ENCODE data around the gene WDR45.
"Not testable (repeated sequence)": the region's sequence is repeated elsewhere in the genome, so short reads cannot be mapped to it uniquely, and the experiment has no call there.

The WDR45 gene

DNA sequence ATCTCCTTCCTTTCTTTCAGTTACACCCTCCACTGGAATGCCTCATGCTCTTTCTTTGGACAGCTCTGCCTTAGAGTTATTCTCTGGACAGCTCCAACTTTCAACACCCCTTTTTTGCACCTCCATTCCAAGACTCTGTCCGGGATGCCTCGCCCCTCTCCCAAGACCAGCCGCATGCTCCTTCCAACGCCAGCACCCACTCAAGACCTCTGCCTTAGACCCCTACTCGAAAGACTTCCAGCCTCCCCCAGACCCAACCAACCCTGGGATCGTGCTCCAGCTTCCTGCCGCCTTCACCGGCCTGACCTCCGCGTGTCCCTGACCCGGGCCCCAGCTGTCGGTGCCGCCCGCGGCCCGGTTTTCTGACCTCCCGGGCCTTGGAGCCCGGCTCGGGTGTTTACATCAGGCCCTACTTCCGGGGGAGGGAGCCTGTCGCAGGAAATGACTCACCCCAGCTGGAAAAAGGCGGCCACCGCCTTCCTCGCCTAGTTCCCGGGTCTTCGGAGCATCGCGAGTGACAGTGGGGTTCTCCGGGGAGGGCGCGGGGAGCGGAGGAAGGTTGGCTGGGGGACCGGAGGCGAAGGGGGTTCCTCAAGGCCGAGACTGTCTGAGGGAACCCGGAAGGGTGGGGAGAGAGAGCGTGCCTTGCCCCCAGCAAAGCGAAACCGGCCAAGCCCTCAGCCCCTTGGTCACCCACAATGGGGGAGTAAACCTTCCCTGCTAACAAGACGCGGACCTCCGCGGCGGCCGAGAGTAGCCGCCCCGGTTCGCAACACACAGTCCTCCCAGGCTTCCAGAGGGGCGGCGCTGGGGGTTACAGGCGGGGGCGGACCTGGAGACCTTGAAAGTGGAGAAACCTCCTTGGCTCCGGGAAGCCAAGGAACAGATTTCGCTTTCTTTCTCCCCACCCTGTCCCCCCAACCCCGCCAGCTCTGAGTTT lies at the start of gene WDR45:
TSS of gene WDR45 (minus strand) at position 399 of the 940 bp plus-strand sequence. CDS start 1,792 bp downstream, outside the sequence.
- FAIRE-seq: no peak

DNA sequence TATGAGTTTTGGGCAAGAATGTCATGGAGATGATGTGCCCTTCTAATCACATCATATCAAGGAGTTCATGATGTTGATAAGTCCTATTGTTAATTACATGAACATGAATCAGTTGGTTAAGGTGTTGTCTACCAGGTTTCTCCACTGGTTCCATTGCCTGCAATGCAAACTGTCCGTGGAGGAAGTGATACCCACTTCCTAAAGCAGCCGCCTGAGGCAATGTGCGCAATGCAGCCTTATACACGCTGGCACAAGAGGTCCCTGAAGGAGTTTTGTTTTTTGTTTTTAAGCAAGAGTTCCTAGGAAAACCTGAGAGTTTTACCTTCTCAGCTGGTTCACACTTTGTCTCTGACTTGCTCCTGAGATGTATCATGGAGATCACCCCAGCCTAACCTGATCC lies 49.7 kb upstream of the WDR45 start:
- no peak for FAIRE-seq

DNA sequence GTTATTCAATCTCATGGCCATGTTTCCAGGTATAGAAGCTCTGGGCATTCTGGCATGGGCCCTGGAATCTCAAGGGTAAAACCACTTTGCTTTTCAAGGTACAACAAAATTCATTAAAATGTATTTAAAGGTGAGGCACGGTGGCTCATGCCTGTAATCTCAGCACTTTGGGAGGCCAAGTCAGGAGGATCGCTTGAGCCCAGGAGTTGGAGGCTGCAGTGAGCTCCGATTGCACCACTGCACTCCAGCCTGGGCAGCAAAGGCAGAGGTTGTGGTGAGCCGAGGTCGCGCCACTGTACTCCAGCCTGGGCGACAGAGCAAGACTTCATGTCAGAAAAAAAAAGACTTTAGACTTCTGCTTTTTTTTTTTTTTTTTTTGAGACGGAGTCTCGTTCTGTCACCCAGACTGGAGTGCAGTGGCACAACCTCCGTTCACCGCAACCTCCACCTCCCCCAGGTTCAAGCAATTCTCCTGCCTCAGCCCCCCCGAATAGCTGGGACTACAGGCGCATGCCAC lies 48.1 kb upstream of the WDR45 start:
- FAIRE-seq: not testable (repeated sequence)

DNA sequence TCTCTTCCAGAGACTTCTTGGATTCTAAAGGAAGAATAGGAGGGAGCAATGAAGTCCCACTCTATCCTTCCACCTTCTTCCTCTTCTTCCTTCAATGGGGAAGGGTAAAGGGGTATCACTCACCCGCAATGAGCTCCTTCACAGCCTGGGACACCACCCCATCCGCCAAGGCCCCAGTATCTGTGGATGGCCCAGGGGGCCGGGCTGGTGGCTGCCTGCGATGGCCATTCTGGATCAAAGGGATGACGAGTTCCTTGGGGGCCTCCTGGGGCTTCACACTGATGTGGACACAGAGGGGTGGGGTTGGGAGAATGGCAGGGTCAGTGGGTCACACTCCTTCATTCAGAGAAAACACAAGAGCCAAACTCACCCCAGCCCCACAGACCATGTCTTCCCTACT lies 42.8 kb upstream of the WDR45 start:
- no peak for FAIRE-seq

DNA sequence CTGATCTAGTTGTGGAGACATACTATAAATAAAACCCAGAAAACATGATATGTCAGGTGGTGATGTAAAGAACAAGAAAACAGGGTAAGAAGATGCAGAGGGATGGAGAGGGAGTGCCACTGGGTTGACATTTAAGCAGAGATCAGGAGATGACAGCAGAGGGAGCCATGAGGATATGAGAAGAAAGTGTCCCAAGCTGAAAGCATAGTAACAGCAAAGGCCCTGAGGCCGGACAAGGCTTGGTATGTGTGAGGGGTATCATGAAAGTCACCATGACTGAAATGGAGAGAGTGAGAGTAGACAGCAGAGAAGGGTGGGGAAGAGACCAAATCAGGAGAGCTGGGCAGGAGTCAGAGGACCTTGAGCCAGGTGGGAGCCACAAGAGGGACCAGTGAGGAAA lies 40.4 kb upstream of the WDR45 start:
- FAIRE-seq: no peak

DNA sequence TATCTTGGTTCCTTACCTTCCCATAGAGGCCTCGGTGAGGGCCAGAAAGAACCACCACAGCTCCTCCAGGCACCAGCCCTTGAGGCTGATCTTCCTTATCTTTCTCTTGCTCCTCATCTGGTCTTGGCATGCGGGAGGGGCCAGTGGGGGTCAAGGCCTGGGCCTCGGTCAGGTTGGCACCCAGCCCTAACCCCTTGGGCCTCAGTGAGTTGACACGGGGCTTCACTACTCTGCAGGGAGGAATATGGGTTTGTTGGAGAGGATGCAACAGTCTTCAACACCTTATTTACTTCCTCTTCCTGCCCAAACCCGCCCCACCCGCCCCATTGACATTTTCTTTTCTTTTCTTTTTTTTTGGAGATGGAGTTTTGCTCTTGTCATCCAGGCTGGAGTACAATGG lies 37.9 kb upstream of the WDR45 start:
- FAIRE-seq: no peak

DNA sequence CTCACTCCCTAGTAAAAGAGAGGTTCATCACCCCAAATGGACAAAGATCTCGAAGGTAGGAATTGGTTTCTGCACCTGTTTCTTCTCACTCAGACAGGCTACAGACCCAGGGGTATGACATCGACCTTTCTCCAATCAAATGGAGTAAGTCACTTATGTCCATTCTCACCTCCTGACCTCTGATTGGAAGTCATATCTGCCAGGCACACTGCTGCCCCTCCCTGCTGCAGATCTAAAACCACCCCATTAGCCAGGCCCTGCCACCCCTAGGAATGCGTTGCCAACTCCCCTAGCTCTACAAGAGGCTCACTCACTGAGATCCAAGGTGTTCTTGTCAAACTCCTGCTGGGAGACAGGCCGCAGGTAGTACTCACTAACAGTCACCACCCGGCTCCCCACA lies 37.0 kb upstream of the WDR45 start:
- no peak for FAIRE-seq

DNA sequence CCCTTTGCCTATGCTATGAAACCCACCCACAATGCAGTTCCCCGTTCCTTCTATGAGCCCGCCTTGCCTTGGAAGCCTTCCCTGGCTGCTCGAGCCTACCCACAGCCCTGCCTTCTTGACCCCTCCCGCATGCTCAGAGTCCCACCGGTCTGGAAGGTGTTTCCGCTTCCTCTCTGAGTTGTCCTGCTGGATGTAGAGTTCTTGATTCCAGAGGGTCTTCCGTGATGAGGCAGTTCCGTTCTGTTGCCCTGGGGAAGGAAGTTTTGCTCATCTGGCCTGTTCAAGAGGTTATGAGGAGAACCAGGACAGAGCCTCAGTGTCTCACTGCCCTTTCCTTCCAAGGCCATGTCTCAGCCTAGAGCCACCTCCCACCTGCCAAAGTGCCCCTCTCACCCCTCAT lies 36.4 kb upstream of the WDR45 start:
- no peak for FAIRE-seq

DNA sequence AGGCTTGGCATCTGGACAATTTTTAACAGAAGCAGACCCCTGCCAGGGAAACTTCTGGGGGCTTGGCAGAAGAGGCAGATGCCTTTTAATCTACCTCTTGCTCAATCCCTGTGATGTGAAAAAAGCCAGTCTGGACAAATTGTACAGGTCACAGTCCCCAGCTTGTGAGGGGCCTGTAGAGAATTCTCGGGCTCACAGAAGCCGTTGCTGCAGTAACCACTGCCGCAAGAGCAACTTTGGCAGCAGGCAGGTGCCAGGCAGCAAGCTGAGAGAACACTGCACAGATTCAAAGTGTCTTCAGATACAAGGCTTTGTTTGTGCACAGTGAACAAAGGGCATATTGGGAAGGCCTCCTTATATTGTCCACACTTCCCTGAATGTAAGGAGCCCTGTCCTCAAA lies 32.1 kb upstream of the WDR45 start:
- FAIRE-seq: no peak

DNA sequence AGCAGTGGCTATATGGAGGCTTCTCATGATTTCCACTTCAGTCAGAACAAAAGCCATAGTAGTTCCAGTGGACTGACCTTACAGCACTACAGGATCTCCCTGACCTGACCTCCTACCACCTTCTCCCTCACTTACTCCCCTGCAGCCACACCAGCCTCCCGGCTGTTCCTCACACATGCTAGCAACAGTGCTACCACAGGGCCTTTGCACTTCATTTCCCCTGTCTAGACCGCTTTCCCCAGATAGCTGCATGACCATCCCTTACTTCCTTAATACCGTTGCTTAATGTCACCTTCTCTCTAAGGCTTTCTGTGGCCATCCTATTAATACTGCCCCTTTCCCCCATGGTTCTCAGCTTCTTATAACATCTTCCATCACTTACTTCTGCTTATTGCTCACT lies 30.7 kb upstream of the WDR45 start:
- no peak for FAIRE-seq

DNA sequence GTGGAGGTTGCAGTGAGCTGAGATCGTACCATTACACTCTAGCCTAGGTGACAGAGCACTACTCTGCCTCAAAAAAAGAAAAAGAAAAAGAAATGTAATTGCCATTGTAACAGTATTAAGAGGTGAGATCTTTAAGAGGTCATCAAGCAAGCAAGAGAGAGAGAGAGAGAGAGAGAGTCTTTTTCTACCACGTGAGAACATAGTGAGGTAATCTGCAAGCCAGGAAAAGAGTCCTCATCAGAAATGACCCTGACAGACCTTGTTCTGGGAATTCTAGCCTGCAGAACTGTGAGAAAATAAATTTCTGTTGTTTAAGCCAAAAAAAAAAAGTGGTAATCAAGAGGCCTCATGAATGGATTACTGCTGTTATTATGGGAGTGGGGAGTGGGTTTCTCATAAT lies 29.0 kb upstream of the WDR45 start:
- no peak for FAIRE-seq

DNA sequence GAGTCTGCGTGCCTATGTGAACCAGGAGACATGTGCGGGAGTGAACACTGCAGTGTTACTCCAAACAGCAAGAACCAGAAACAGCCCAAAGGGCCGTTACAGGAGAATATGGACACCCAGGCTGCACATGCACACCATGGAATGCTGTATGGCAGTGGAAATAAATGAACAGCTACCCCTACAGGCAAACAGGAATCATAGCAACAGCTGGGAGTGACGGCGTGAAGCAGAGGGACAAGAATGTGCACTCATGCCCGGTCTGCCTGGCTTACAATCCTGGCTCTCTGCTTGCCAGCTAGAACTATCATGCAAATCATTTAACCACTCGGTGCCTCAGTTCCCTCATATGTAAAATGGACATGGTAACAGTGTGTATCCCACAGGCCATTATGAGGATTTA lies 27.2 kb upstream of the WDR45 start:
- FAIRE-seq: no peak

DNA sequence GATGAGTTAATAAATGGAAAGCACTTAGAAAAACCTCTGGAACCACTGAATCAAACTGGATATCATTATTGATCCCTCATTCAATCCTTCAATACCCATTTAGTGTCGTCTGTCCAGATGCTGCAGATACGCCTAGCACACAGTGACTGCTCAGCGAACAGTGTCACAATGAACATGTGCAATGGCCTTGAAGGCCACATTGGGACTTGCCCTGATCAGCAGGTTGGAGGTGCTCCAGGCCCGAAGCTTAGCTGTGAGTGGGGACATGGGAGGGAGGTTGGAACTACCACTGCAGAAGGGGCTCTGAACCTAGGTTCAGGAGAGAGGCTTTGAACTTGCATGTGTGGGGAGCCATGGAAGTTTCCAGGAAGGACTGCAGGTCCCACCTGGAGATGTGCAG lies 26.6 kb upstream of the WDR45 start:
- FAIRE-seq: no peak

DNA sequence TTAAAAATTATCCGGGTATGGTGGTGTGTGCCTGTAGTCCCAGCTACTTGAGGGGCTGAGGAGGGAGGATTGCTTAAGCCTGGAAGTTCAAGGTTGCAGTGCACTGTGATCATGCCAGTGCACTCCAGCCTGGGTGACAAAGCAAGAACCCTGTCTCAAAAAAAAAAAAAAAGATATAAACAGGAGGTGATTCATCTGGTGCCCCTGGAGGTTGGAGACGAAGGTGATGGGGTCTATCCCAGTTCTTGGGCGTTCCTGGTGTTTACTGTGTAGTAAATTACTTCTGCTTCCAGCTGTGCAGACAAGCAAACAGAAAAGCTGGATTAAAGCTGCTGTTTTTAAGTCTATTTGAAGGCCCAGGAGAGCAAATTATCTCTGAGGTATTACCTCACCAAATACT lies 23.9 kb upstream of the WDR45 start:
- no peak for FAIRE-seq

DNA sequence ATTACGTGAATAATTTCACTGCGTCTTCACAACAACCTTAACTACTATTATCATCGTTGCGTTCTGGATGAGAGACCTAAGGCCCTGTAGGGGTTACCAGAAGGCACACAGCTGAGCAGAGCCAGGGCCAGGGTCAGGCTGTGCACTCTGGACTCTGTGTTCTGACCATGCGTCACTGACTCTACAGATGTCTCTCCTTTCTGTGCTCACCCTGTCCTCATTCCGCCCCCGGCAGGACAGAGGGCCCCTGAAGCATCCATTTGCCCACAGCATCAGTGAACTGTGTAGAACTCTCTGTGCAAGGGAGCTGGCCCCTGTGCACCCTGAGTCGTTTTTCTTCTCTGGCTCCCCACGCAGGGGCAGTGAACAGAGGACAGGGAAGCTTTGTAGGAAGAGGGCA lies 22.5 kb upstream of the WDR45 start:
- no peak for FAIRE-seq

DNA sequence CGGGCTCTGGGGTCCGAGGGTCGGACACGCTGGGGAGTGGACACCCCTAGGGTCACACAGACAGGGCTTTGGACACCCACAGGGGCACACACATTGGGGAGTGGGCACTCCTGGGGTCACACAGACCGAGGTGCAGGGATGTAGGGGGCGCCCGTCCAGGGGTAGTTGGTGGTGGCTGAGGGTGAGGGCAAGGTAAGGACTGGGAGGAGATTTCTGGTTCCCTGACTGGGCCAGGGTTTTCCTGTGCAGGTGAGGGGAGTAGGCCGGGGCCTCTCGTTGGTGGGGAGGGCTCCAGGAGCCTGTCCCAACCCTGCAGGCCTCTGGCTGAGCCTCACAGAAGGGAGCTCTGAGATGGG lies 21.9 kb upstream of the WDR45 start:
- no peak for FAIRE-seq

DNA sequence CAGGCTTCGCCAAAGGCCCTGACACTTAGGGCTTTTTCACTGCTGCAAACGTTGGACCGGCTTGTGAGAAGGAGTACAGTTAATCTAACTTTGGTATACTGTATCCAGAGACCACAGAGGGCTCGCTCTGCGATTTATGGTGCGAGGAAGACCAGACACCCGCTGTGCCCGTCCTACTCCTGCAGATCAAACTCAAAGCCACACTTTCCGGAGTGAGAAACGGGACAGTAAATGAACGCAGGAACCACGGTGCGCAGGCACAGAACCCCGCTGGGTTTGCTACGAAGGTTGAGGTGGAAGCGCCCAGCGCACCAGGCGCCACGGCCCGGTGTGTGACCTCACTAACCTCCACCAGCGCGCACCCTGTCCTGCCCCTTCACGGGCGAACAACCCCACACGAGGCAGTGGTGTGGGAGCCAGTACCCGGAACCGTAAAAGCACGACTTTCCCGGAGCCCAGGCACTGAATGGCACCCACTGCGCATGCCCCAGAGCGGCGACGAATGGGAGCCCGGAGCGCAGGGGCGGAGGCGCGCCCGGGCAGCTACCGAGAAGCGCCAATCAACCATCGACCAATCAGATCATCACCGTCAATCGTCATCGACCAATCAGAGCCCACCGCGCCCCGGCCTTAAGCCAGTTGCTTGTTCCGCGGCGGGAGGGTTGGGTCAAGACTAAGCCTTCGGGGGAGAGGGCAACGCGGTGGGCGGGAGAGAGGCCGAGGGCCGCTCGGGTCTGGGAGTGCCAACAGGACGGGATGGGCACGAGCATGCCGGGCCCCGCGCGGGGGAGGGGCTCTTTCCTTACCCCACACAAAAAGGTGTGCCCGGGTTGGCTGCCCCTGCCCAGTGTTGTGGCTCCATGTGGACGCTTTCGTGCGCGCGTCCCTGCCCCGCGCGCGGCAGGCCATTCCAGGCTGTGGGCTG lies 21.3 kb upstream of the WDR45 start:
- peak; percentile 29 for FAIRE-seq

DNA sequence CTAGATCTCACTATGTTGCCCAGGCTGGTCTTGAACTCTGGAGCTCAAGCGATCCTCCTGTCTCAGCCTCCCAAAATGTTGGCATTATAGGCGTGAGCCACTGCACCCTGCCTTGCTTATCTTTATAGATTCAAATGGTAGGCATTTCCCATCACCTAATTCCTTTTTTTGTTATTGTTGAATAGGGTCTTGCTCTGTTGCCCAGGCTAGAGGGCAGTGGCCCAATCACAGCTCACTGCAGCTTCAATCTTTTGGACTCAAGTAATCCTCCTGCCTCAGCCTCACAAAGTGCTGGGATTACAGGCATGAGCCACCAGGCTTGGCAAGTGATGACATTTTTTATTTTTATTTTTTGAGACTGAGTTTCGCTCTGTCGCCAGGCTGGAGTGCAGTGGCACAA lies 16.7 kb upstream of the WDR45 start:
- FAIRE-seq: no peak

DNA sequence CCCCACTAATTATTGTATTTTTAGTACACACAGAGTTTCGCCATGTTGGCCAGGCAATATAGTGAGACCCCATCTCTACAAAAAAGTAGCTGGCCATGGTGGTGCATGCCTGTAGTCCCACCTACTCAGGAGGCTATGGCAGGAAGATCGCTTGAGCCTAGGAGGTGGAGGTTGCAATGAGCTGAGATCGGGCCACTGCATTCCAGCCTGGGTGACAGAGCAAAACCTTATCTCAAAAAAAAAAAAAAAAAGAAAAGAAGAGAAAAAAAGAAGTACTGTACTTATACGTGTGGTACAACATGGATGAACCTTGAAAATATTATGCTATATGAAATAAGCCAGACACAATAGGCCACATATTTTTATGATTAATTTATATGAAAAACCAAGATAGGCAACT lies 9.9 kb upstream of the WDR45 start:
- no peak for FAIRE-seq

DNA sequence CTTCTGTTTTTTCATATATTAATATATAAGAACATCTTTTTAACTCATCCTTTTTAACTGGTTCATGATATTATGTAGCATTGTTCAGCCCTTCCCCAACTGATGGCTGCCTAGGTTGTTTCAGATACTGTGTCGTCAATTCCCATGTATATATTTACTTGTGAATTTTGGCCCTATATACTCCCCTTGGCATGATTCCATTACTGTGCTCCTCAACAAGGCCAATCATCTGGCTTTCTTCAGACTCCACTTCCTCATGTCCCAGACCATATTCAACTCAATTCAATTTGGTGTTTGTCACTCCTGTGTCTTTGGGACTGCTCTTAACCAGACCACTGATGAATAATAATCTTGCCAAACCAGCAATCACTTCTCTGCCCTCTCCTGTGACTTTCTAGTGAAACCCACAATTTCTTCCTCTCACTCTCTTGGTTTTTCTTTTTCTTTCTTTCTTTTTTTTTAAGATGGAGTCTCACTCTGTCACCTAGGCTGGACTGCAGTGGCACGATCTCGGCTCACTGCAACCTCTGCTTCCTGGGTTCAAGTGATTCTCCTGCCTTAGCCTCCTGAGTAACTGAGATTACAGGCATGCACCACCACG lies 2.7 kb upstream of the WDR45 start:
- no peak for FAIRE-seq

DNA sequence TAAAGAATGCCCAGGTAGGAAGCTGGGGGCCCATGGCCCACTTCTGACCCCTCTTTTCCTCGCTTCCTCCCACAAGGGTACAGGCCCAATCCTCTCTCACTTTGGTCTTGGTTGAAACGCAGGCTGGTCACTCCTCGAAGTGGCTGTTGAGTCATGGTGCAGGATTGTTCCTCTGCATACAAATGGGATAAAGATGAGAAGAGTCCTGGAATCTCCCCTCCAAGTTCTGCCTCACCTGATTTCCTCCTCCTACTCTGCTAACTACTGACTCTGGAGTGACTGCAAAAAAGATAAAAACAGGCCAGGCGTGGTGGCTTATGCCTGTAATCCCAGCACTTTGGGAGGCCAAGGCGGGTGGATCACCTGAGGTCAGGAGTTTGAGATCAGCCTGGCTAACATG lies 1.7 kb downstream of the WDR45 start:
- FAIRE-seq: no peak

DNA sequence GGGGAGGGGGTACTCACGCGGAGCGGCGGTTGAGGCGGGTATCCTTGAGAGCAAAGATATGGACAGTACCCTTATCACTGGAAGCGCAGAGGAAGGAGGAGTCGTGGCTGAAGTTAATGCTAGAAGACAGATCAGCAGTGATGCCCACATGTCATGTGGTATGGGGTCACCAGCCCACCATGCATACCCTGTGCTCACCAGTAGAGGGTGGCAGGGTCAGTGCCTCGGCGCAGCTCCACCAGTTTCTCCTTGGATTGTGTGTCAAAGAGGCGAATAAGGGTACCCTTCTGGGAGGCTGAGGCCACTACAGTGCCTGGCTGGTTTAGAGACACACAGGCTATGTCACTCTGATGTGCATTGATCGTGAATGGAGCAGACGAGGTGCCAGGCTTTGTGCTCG lies 4.3 kb downstream of the WDR45 start:
- no peak for FAIRE-seq
